GM06990 (cell line): ENCODE data around the gene PLCXD3.

Source experiments
- DNase-seq: peaks from one replicate; pipeline ENCODE4 v3.0.0-alpha.2; 2011; ENCODE audit not compliant: insufficient read length; ENCODE audit errors: extremely low read depth
- H3K27me3 ChIP-seq: replicated peaks from 2 replicates; pipeline ENCODE4 v1.6.0; 2011; ENCODE audit warnings: low read length; ENCODE audit not compliant: control insufficient read depth, insufficient read depth
- H3K36me3 ChIP-seq: 2 replicates; pipeline ENCODE4 v1.5.1; 2011; ENCODE audit warnings: low read length; ENCODE audit not compliant: control insufficient read depth, insufficient read depth
- H3K4me3 ChIP-seq: replicated peaks from 2 replicates; pipeline ENCODE4 v1.5.1; 2011; ENCODE audit warnings: low read depth, mild to moderate bottlenecking, control low read depth, low read length
- TF ChIP-seq, protein P1 (sequence below): IDR thresholded peaks from 2 replicates; pipeline ENCODE4 v1.5.1; 2011; ENCODE audit warnings: low read length, control low read depth, mild to moderate bottlenecking, inconsistent platforms; ENCODE audit not compliant: insufficient read depth, poor library complexity, severe bottlenecking

The PLCXD3 gene

DNA sequence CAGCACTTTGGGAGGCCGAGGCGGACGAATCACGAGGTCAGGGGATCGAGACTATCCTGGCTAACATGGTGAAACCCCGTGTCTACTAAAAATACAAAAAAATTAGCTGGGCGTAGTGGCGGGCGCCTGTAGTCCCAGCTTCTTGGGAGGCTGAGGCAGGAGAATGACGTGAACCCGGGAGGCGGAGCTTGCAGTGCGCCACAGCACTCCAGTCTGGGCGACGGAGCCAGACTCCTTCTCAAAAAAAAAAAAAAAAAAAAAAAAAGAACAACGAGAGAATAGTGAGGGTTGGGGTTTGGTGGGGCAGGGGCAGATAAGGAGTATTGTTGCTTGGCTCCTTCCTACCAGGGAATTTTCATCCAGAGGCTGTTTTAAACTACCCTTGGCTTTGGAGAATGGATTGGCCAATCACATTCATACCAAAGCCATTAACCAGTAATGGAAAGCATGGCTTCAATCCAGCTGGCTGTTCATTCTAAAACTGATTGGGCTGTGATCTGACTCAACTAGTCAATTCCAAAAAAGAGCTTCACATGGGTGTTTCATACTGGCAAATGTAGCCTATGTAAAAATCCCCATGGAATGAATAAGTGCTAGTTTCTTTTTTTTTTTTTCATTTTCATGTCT, 64.4 kb downstream of the PLCXD3 start:
- DNase-seq = no peak
- no peak overlapping the region for H3K4me3 ChIP-seq
- no peaks in the 10 kb centered on the region for H3K36me3 ChIP-seq
- no peaks in the 10 kb centered on the region for H3K27me3 ChIP-seq
- TF ChIP-seq, protein P1, sequence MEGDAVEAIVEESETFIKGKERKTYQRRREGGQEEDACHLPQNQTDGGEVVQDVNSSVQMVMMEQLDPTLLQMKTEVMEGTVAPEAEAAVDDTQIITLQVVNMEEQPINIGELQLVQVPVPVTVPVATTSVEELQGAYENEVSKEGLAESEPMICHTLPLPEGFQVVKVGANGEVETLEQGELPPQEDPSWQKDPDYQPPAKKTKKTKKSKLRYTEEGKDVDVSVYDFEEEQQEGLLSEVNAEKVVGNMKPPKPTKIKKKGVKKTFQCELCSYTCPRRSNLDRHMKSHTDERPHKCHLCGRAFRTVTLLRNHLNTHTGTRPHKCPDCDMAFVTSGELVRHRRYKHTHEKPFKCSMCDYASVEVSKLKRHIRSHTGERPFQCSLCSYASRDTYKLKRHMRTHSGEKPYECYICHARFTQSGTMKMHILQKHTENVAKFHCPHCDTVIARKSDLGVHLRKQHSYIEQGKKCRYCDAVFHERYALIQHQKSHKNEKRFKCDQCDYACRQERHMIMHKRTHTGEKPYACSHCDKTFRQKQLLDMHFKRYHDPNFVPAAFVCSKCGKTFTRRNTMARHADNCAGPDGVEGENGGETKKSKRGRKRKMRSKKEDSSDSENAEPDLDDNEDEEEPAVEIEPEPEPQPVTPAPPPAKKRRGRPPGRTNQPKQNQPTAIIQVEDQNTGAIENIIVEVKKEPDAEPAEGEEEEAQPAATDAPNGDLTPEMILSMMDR = no peak

DNA sequence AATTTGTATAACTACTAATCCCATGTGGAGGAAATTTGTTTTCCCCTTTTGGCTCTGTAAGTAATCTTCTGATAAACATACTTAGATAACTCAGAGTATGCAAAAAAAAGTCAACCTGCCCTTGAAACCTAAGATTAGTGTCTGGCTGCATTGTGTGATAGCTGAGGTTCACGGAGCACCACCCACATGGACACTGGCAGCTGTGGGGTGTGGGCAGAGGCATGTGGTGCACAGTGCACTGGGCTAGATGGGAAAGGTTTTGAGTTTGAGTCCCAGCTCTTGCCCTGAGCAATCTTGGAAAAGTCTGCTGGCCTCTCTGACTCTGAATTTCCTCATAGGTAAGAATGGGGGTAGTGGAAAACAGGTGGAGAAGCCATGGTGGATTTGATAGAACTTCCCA, 75.1 kb downstream of the PLCXD3 start:
- Histone ChIP-seq H3K36me3 (no peaks in the 10 kb centered on the region), H3K27me3 (no peaks in the 10 kb centered on the region; the same call in 1 of the 2 replicates), H3K4me3 (no peak overlapping the region)
- TF ChIP-seq, protein P1 = no peak
- no peak for DNase-seq

DNA sequence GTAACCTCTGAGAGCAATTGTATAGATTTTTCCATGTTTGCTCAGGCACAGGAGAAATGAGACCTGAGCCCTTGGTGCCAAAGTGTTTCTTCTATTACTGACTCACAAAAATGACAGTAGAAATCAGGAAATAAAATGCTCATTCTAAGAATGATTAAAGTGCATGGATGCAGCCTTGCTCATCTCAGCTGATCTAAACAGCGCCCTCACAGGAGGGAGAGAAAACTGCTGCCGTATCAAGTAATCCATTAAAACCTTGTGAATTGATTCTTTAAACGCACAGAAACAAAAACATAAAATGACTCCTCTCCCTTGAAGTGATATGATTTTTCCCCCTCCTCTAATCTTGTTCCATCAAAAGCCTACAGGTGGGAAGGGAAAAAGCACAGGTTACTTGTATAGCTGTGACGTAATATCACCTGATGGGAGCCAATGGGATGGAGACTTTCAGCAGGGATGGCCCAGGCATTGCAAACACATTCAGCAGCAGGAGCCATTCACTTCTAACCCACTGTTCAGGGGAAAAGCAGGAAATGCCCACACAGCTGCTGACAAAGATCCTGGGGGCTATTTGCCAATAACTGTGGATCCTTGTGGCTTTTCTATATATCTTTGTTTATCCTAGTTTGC, 76.7 kb downstream of the PLCXD3 start:
- Histone ChIP-seq H3K4me3 (no peak overlapping the region), H3K27me3 (no peaks in the 10 kb centered on the region; the same call in 1 of the 2 replicates), H3K36me3 (no peaks in the 10 kb centered on the region)
- TF ChIP-seq, protein P1 = peak; percentile 47
- DNase-seq = no peak

DNA sequence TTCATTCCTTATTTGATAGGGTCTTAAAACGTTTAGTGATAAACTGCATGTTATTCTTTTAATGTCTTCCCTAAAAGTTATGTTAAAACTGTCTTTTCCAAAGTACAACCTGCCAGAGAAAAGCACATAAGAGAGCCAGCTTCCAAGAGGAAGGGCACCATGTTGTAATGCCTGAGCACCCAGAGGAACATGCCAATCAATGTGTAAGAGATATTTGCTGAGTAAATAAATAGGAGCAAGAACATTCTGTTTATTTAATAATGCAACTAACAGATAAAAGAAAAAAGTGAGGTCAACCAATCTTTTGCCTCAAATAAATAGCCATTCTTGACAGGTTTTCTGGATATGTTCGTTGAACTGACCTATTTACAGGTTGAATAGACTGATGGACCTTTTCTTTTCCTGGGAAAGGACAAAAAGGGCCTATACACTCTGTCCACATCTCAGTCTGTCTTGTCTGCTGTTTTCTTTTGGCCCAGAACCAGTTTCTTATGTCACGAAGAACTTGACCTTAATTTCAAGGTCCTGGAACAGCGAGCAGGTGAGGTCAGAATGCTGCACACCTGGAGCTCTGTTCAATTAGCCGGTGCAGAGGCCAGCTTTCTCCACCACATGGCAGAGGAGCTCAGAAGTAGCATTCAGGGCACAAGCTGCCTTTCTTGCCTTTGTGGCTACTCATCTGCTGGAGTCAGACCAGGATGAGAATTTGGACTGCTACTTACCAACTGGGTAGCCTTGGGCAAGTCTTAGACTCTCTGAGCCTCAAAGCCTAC, 77.7 kb downstream of the PLCXD3 start:
- Histone ChIP-seq H3K4me3 (no peak overlapping the region), H3K36me3 (no peaks in the 10 kb centered on the region), H3K27me3 (no peaks in the 10 kb centered on the region)
- no peak for DNase-seq
- TF ChIP-seq, protein P1 = no peak

DNA sequence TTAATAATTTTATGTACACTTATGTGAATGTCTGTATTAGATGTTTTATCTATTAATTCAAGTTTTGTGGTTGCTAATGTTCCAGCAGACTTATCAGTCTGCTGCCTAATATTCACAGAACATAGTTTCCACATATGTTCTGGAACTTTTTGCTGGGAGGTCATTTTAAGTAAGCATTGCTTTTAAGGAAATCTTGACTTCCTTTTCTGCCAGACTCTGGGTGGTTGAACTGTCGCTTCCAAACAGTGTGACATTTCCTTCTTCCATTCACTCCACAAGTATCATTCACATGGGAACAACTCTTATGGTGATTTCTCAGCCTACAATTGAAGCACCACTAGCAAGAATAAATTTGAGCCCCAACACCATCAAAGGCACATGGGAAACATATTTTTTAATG, 82.9 kb downstream of the PLCXD3 start:
- TF ChIP-seq, protein P1 = no peak
- no peak overlapping the region for H3K4me3 ChIP-seq
- no peaks in the 10 kb centered on the region for H3K27me3 ChIP-seq
- no peaks in the 10 kb centered on the region for H3K36me3 ChIP-seq
- no peak for DNase-seq
